Neuronal stem cell (in vitro differentiated cells): ENCODE results near the gene LAMC3. TPM values are rescaled to one million over a fixed set of nuclear protein-coding genes. Genes with fewer than 3 reads are reported as not detected.

Experiments
- DNase-seq: peaks from one replicate; pipeline ENCODE4 v3.0.0-alpha.2; 2013; ENCODE audit warnings: low spot score
- H2AFZ ChIP-seq: one replicate; pipeline ENCODE4 v1.6.1; 2013; ENCODE audit warnings: mild to moderate bottlenecking, low read length, inconsistent platforms
- H2AK5ac ChIP-seq: 2 replicates; pipeline ENCODE4 v1.6.1; 2013; ENCODE audit warnings: low read depth, mild to moderate bottlenecking, inconsistent platforms, low read length, moderate library complexity, mixed read lengths
- H2BK120ac ChIP-seq: 2 replicates; pipeline ENCODE4 v1.6.1; 2013; ENCODE audit warnings: low read depth, mild to moderate bottlenecking, inconsistent platforms, low read length, moderate library complexity, mixed read lengths
- H2BK12ac ChIP-seq: one replicate; pipeline ENCODE4 v1.6.1; 2013; ENCODE audit warnings: low read length, inconsistent platforms
- H2BK15ac ChIP-seq: 2 replicates; pipeline ENCODE4 v1.6.1; 2013; ENCODE audit warnings: mild to moderate bottlenecking, low read length, inconsistent platforms, mixed read lengths
- H2BK5ac ChIP-seq: one replicate; pipeline ENCODE4 v1.6.1; 2013; ENCODE audit warnings: inconsistent platforms, mild to moderate bottlenecking, low read length, moderate library complexity
- H3K14ac ChIP-seq: one replicate; pipeline ENCODE4 v1.6.1; 2013; ENCODE audit warnings: low read length, inconsistent platforms
- H3K18ac ChIP-seq: 2 replicates; pipeline ENCODE4 v1.6.1; 2013; ENCODE audit warnings: low read length, inconsistent platforms
- H3K23ac ChIP-seq: 2 replicates; pipeline ENCODE4 v1.6.1; 2013; ENCODE audit warnings: low read depth, mild to moderate bottlenecking, mixed read lengths, low read length, inconsistent platforms; ENCODE audit not compliant: poor library complexity
- H3K27ac ChIP-seq: replicated peaks from 3 replicates; pipeline ENCODE4 v1.5.1; 2013; ENCODE audit warnings: low read length, inconsistent platforms
- H3K27me3 ChIP-seq, 3 experiments: 2 replicates each; pipeline ENCODE4 v1.6.1; 2013; ENCODE audit warnings: low read length in 3 of 3, mild to moderate bottlenecking in 2 of 3, inconsistent platforms in 1 of 3, low read depth in 1 of 3, mixed read lengths in 1 of 3, moderate library complexity in 1 of 3; ENCODE audit not compliant: control insufficient read depth in 3 of 3, insufficient read depth in 3 of 3
- H3K36me3 ChIP-seq, 2 donors: replicated peaks in 1 of 2; 2 replicates each; pipeline ENCODE4 v1.6.1; 2013; ENCODE audit warnings: low read length in 2 of 2; ENCODE audit not compliant: control insufficient read depth in 2 of 2, insufficient read depth in 2 of 2
- H3K4ac ChIP-seq: 2 replicates; pipeline ENCODE4 v1.6.1; 2013; ENCODE audit warnings: inconsistent platforms, mild to moderate bottlenecking, low read length, moderate library complexity
- H3K4me1 ChIP-seq, 2 donors: 1 replicate in 1 of 2; 2 replicates in 1 of 2; pipeline ENCODE4 v1.6.1; 2013; ENCODE audit warnings: low read length in 2 of 2, low read depth in 1 of 2; ENCODE audit not compliant: control insufficient read depth in 2 of 2, insufficient read depth in 1 of 2
- H3K4me2 ChIP-seq: one replicate; pipeline ENCODE4 v1.6.1; 2013; ENCODE audit warnings: mild to moderate bottlenecking, low read length, inconsistent platforms; ENCODE audit not compliant: insufficient read depth, poor library complexity, severe bottlenecking
- H3K4me3 ChIP-seq, 2 donors: 2 replicates each; pipeline ENCODE4 v1.5.1; 2013; ENCODE audit warnings: low read length in 2 of 2, mild to moderate bottlenecking in 2 of 2, inconsistent platforms in 1 of 2, moderate library complexity in 1 of 2
- H3K79me1 ChIP-seq: one replicate; pipeline ENCODE4 v1.6.1; 2013; ENCODE audit warnings: low read depth, mild to moderate bottlenecking, inconsistent platforms, low read length, moderate library complexity
- H3K9ac ChIP-seq: one replicate; pipeline ENCODE4 v1.6.1; 2013; ENCODE audit warnings: mild to moderate bottlenecking, low read depth, low read length, inconsistent platforms; ENCODE audit not compliant: poor library complexity
- H3K9me3 ChIP-seq, 2 donors: replicated peaks in 1 of 2; 2 replicates each; pipeline versions ENCODE3 to v1.6.1; 2013; ENCODE audit warnings: low read length in 2 of 2, mild to moderate bottlenecking in 2 of 2, inconsistent platforms in 1 of 2, low read depth in 1 of 2, mixed read lengths in 1 of 2, moderate library complexity in 1 of 2; ENCODE audit not compliant: control insufficient read depth in 2 of 2, insufficient read depth in 1 of 2
- H4K8ac ChIP-seq: one replicate; pipeline ENCODE4 v1.6.1; 2013; ENCODE audit warnings: low read depth, mild to moderate bottlenecking, inconsistent platforms, low read length, moderate library complexity
- H4K91ac ChIP-seq: one replicate; pipeline ENCODE4 v1.6.1; 2013; ENCODE audit warnings: low read length, low read depth, mild to moderate bottlenecking, inconsistent platforms; ENCODE audit not compliant: poor library complexity
- WGBS, 2 donors: extraction: QIAGEN DNeasy Blood & Tissue Kit; methylation state at CpG; one replicate each; pipeline ENCODE4 v1.1.7; 2013; ENCODE audit warnings: missing lambda C conversion rate in 2 of 2, mixed read lengths in 1 of 2; ENCODE audit not compliant: insufficient read length in 2 of 2, insufficient replicate concordance in 1 of 2; ENCODE audit errors: extremely low coverage in 2 of 2; 5-methylcytosine and 5-hydroxymethylcytosine counted together
- small RNA-seq: library from polyadenylated mRNA; stranded (forward); fragments of <200 nt; extraction: miRNeasy Mini kit (QIAGEN cat#:217004); gene quantifications from one replicate; pipeline ENCODE3, GENCODE V24; 2013; ENCODE audit not compliant: insufficient read depth

The LAMC3 gene

DNA sequence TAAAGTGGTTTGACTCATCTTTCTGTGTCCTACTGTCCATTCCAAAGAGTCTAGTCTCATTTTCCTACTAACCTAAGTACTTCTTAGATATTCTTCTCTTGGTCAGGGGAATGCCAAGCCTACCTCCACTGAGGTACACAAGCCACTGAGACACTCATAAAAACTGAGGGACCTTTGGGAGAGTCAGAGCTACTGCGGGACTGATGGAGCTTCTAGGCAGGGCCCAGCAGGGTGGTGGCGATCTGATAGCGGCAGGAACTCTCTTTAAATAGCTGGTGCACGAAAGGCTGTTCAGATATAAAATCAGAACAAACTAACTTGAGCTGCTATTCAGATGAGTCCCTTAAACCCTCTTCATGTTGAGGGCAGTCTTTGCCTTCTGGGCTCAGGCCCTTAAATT lies 131.1 kb downstream of the LAMC3 start:
- Histone ChIP-seq H3K79me1 (no peaks in the 10 kb centered on the region), H3K36me3 (peaks cover 42 to 100% of the 10 kb centered on the region in 2 donors), H3K4me1 (no peaks in the 10 kb centered on the region), H2AFZ (no peak overlapping the region), H3K18ac (no peak overlapping the region), H3K4me3 (no peak overlapping the region), H2BK120ac (no peak overlapping the region), H2BK12ac (no peak overlapping the region), H3K27ac (no peak overlapping the region), H3K9ac (no peak overlapping the region), H3K4ac (no peak overlapping the region), H2BK5ac (no peak overlapping the region), H3K23ac (no peak overlapping the region), H3K14ac (no peak overlapping the region), H3K4me2 (no peak overlapping the region), H2AK5ac (no peak overlapping the region), H2BK15ac (no peak overlapping the region), H4K8ac (no peak overlapping the region), H4K91ac (no peak overlapping the region), H3K27me3 (peaks cover 0 to 2% (median 0%) of the 10 kb centered on the region in 3 experiments), H3K9me3 (no peaks in the 10 kb centered on the region)
- no peak for DNase-seq
- no CpG with 5 or more reads among the region's 4 CpGs for WGBS, 2 donors

DNA sequence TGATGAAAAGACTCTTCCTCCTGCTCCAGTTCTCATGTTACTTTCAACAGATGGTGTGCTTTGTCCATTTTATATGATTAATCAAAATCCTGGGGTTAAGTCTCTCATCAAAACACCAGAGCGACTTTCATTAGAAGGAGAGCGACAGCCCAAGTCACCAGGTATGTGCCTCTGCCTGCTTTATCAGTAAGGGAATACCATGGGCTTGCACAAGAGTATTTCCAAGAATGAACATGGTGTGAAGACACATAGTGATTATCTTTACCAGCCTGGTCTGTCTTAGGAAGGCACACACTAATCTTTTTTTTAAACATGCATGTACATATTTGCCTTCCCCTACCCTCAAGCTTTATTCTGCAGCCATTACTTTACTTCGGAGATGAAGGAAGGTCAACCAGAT lies 131.6 kb downstream of the LAMC3 start:
- H3K27ac ChIP-seq: no peak overlapping the region
- H3K36me3 ChIP-seq: peaks cover 44 to 100% of the 10 kb centered on the region in 2 donors

DNA sequence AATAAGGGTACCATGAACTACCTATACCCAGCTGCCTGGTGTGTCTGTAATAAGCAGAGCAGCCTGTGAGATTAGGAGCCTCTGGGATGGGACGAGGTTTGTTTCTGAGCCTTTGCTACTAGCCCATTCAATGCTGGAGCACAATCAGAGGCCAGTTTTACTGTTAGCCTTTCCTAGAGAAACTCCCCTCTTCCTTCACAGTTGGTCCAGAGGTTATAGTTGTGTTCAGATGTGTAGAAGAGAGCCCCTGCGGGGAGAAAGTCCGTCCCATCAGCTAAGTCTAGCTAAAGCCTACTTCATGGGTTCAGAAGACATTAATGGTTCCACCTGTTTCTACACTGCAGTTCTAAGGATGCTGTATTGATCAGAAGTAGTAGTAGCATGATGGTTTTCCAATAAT lies 133.2 kb downstream of the LAMC3 start:
- Histone ChIP-seq H2AK5ac (no peak overlapping the region), H3K4me2 (no peak overlapping the region), H2BK15ac (no peak overlapping the region), H3K27me3 (peaks cover 0 to 2% (median 0%) of the 10 kb centered on the region in 3 experiments), H3K18ac (no peak overlapping the region), H3K23ac (no peak overlapping the region), H2BK5ac (no peak overlapping the region), H2BK120ac (no peak overlapping the region), H3K4me3 (no peak overlapping the region), H3K9me3 (no peaks in the 10 kb centered on the region), H4K91ac (no peak overlapping the region), H3K9ac (no peak overlapping the region), H4K8ac (no peak overlapping the region), H3K4ac (no peak overlapping the region), H3K4me1 (no peaks in the 10 kb centered on the region), H3K36me3 (peaks cover 41 to 100% of the 10 kb centered on the region in 2 donors), H2BK12ac (no peak overlapping the region), H2AFZ (no peak overlapping the region), H3K14ac (no peak overlapping the region), H3K79me1 (no peaks in the 10 kb centered on the region), H3K27ac (no peak overlapping the region)
- WGBS, 2 donors: no CpG with 5 or more reads among the region's 3 CpGs
- no peak for DNase-seq

More for the DNA sequence above, 131.6 kb downstream of the LAMC3 start:
- no peak overlapping the region for H2AK5ac ChIP-seq
- no peak overlapping the region for H3K4ac ChIP-seq
- H3K18ac ChIP-seq: no peak overlapping the region
- no peak overlapping the region for H2AFZ ChIP-seq
- no peaks in the 10 kb centered on the region for H3K9me3 ChIP-seq
- H3K27me3 ChIP-seq: peaks cover 0 to 2% (median 0%) of the 10 kb centered on the region in 3 experiments
- no peak overlapping the region for H2BK5ac ChIP-seq
- H4K8ac ChIP-seq: no peak overlapping the region
- no peak overlapping the region for H2BK12ac ChIP-seq
- no peak overlapping the region for H3K14ac ChIP-seq
- H3K4me2 ChIP-seq: no peak overlapping the region
- no peaks in the 10 kb centered on the region for H3K4me1 ChIP-seq
- H3K23ac ChIP-seq: no peak overlapping the region
- no peak overlapping the region for H4K91ac ChIP-seq
- H3K9ac ChIP-seq: no peak overlapping the region
- H3K79me1 ChIP-seq: no peaks in the 10 kb centered on the region
- no CpG with 5 or more reads among the region's 3 CpGs for WGBS, 2 donors
- H2BK120ac ChIP-seq: no peak overlapping the region
- no peak for DNase-seq
- H2BK15ac ChIP-seq: no peak overlapping the region
- H3K4me3 ChIP-seq: no peak overlapping the region

Small RNAs within 50 kb of the gene (small RNA-seq; reads per million reads assigned to genes)
- gene RF00322 (not detected), gene RNU6-881P (not detected)
